ENCODE data around the gene UCN. TPM values are rescaled to one million over a fixed set of nuclear protein-coding genes. Genes with fewer than 3 reads are reported as not detected.
"Not testable (repeated sequence)": the region's sequence is repeated elsewhere in the genome, so short reads cannot be mapped to it uniquely, and the experiment has no call there.

UCN gene
- total RNA-seq, 1 donor from 2014 or later = 1.8 TPM

DNA sequence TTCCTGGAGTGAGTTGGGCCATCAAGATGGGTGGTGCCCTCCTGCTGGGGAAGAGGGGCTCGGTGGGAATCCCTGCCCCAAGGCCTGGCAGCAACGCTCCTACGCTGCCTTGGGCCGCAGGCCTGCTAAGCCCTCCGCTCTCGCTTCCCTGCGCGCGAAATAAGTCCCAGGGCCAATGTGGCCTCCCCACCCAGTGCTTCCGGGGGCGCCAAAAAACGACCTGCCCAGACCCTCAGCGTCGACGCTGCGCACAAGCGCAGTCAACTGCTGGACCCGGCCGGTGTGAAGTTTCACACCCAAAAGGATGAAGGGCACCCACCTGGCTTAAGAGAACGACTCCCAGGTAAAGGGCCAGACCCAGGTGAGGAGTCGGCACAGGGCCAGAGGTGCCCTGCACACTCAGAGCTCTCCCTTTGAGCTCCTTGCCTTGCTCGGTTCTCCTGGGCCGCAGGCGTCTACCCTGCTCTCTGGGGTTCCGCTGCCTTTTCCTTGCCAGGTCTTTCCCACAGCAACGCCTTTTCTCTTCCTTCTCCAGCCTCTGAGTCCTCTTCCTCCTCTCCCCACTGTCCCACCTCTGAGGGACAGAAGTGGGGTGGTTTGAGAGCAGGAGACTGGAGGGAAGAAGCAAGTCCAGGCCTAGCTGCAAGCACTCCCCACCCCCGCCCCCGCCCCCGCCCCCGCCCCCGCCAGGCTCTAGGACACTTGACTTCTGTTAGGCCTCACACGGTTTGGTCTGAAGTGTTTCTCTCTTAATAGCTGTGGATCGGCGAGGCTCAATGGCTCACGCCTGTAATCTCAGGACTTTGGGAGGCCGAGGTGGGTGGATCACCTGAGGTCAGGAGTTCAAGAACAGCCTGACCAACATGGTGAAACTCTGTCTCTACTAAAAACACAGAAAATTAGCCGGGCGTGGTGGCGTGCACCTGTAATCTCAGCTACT lies 32.8 kb downstream of the UCN start, which contains the start of gene DNAJC5G:
TSS of gene DNAJC5G (plus strand) at position 223 of the 940 bp plus-strand sequence. CDS start 1,296 bp downstream, outside the sequence.
- Histone ChIP-seq H3K4me3 (ENCODE audit: low read depth, low read length) (no peak within 1 kb of the TSS), H3K36me3 (ENCODE audit: control insufficient read depth, insufficient read depth, low read length) (no peaks in the 10 kb centered on the region), H3K27me3 (ENCODE audit: control insufficient read depth, insufficient read depth, low read length) (peaks cover 2% of the 10 kb centered on the region)
- FAIRE-seq (no peak), DNase-seq (ENCODE audit: low read depth) (no peak)
- TF ChIP-seq, protein P1, sequence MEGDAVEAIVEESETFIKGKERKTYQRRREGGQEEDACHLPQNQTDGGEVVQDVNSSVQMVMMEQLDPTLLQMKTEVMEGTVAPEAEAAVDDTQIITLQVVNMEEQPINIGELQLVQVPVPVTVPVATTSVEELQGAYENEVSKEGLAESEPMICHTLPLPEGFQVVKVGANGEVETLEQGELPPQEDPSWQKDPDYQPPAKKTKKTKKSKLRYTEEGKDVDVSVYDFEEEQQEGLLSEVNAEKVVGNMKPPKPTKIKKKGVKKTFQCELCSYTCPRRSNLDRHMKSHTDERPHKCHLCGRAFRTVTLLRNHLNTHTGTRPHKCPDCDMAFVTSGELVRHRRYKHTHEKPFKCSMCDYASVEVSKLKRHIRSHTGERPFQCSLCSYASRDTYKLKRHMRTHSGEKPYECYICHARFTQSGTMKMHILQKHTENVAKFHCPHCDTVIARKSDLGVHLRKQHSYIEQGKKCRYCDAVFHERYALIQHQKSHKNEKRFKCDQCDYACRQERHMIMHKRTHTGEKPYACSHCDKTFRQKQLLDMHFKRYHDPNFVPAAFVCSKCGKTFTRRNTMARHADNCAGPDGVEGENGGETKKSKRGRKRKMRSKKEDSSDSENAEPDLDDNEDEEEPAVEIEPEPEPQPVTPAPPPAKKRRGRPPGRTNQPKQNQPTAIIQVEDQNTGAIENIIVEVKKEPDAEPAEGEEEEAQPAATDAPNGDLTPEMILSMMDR (IDR thresholded peaks at IDR 0.05; ENCODE audit: insufficient read depth, low read length, severe bottlenecking) = no peak

DNA sequence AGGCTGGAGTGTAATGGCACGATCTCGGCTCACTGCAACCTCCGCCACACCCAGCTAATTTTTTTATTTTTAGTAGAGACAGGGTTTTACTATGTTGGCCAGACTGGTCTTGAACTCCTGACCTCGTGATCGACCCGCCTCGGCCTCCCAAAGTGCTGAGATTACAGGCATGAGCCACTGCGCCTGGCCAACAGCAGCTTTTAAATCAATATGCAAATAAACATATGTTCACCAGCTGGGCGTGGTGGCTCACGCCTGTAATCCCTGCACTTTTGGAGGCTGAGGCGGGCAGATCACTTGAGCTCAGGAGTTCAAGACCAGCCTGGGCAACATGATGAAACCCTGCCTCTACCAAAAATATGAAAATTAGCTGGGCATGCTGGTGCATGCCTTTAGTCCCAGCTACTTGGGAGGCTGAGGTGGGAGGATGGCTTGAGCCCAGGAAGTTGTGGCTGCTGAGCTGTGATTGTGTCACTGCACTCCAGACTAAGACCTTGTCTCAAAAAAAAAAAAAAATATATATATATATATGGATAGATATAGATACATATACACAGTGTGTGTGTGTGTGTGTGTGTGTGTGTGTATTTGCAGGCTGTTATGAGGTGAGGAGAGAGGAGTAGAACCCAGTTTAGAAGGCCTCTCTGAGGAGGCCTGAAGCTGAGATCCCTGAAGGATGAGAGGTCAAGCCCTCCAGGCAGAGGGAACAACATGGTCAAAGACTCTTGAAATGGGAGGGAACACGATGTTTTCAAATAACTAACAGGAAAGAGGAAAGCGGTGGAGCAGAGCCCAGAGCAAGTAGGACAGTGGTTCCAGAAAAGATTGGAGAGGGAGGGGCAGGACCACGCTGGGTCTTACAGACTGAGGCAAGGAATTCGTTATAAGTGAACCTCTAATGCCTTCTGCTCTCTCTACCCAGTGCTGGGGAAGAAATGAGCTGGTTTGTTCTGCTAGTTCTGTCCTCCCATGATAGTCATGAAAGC lies 35.4 kb downstream of the UCN start:
- not testable (repeated sequence) for H3K27me3 ChIP-seq (ENCODE audit: control insufficient read depth, insufficient read depth, low read length); H3K4me3 ChIP-seq (ENCODE audit: low read depth, low read length); H3K36me3 ChIP-seq (ENCODE audit: control insufficient read depth, insufficient read depth, low read length); FAIRE-seq
- DNase-seq (ENCODE audit: low read depth) = peak; percentile 23

DNA sequence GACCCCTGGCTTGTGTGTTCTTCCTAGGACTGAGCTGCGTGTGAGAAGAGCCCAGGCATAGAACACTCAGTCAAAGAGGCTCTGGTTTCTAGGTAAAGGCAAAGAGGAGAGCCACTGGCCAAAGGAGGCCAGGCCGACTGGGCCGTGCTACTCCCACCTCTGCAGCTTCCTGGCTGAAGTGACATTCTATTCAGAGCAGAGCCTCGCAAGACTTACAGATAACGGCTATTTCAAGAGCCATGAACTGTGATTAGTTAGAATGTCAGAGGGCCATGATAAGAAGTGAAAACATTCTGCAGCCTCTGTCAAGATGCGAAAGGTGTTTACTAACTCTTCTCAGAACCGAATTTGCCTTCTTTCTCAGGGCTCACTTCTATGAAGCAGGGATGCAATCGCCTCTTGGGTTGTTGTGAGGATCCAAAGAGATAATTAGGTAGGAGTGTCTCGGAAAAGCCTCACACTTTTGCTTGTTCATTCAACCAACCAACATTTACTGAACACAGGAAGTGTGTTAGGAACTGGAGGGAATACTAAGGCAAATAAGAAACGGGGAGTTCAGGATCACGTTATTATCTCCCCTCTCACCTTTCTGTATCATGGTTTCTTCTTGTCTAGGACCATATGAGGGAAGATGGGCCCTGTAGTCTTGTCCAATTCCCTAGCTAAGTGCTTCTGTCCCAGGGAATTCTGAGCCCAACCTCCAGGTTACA lies 36.5 kb downstream of the UCN start:
- no peak overlapping the region for H3K4me3 ChIP-seq (ENCODE audit: low read depth, low read length)
- FAIRE-seq (no peak), DNase-seq (ENCODE audit: low read depth) (no peak)
- TF ChIP-seq, protein P1 (IDR thresholded peaks at IDR 0.05; ENCODE audit: insufficient read depth, low read length, severe bottlenecking) = no peak
- peaks cover 3% of the 10 kb centered on the region for H3K27me3 ChIP-seq (ENCODE audit: control insufficient read depth, insufficient read depth, low read length)
- H3K36me3 ChIP-seq (ENCODE audit: control insufficient read depth, insufficient read depth, low read length) = no peaks in the 10 kb centered on the region

DNA sequence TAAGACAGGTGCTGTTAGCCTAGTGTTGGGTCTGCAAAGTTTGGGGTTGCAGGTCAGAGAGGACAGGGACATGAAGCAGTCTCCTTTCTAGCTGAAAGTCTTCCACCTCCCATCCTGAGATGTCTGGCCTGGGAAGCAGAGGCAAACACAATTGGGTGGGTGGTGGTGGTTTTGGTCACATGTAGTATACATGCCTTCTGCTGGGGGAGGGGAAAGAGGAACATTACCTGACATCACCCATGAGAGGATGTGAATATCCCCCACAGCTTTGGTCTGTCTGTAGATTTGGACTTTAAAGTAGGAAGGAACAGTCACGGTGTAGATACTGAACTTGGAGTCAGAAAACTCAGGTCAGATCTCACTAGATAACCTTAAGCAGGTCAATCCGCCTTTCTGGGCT lies 37.6 kb downstream of the UCN start:
- DNase-seq (ENCODE audit: low read depth) = no peak
- FAIRE-seq = no peak
- TF ChIP-seq, protein P1 (IDR thresholded peaks at IDR 0.05; ENCODE audit: insufficient read depth, low read length, severe bottlenecking) = no peak
- no peak overlapping the region for H3K4me3 ChIP-seq (ENCODE audit: low read depth, low read length)
- H3K27me3 ChIP-seq (ENCODE audit: control insufficient read depth, insufficient read depth, low read length) = peaks cover 7% of the 10 kb centered on the region
- no peaks in the 10 kb centered on the region for H3K36me3 ChIP-seq (ENCODE audit: control insufficient read depth, insufficient read depth, low read length)

DNA sequence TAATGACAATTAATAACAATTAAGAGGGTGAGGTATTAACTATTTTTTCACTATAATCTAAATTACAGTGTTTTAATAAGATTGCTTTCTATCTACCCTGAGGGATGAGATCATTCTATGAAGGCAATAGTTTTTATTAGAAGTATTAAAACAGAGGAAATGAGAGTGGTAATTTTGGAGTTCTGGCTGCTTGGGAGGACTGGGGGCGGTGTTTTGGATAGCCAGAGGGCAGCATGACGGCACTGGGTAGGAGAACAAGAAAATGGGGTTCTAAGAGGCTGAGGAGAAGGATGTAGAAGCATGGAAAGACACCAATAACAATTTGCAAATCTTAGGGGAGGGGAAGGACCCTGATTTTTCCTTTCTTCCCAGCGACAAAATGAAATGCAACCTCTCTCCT lies 38.1 kb downstream of the UCN start:
- no peak for DNase-seq (ENCODE audit: low read depth)
- Histone ChIP-seq H3K27me3 (ENCODE audit: control insufficient read depth, insufficient read depth, low read length) (peaks cover 13% of the 10 kb centered on the region), H3K4me3 (ENCODE audit: low read depth, low read length) (no peak overlapping the region)

DNA sequence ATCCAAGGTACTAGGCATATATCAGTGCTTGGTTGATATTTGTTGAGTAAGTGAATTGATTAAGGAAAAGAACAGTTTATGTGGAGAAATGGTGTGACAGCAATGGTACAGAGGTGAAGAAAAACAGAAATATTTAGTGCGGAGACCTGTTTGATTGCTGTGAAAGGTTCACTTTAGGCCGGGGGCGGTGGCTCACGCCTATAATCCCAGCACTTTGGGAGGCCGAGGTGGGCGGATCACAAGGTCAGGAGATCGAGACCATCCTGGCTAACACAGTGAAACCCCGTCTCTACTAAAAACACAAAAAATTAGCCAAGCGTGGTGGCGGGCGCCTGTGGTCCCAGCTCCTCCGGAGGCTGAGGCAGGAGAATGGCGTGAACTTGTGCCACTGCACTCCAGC lies 39.9 kb downstream of the UCN start:
- not testable (repeated sequence) for H3K36me3 ChIP-seq (ENCODE audit: control insufficient read depth, insufficient read depth, low read length); DNase-seq (ENCODE audit: low read depth); FAIRE-seq; H3K4me3 ChIP-seq (ENCODE audit: low read depth, low read length)
- H3K27me3 ChIP-seq (ENCODE audit: control insufficient read depth, insufficient read depth, low read length) = peaks cover 29% of the 10 kb centered on the region

More for the DNA sequence above, 38.1 kb downstream of the UCN start:
- no peaks in the 10 kb centered on the region for H3K36me3 ChIP-seq (ENCODE audit: control insufficient read depth, insufficient read depth, low read length)
- no peak for FAIRE-seq
- TF ChIP-seq, protein P1 (IDR thresholded peaks at IDR 0.05; ENCODE audit: insufficient read depth, low read length, severe bottlenecking) = no peak

All from bronchial epithelial cell (primary cell).